ENCODE measurements around the gene C19orf38.

- TF ChIP-seq ATF2 (CRISPR knock-in tag; IDR thresholded peaks at IDR 0.05; ENCODE audit: borderline replicate concordance, low read depth) (no peak), FOXJ3 (CRISPR knock-in tag; IDR thresholded peaks at IDR 0.05; ENCODE audit: borderline replicate concordance) (no peak)
Measured at GRCh38 chr19:10871711-10872545, 23.7 kb downstream of the C19orf38 start.

Data from WTC11 (cell line).